ENCODE data around the gene ENAH.
"Not testable (repeated sequence)": the region's sequence is repeated elsewhere in the genome, so short reads cannot be mapped to it uniquely, and the experiment has no call there.

ENAH gene

DNA sequence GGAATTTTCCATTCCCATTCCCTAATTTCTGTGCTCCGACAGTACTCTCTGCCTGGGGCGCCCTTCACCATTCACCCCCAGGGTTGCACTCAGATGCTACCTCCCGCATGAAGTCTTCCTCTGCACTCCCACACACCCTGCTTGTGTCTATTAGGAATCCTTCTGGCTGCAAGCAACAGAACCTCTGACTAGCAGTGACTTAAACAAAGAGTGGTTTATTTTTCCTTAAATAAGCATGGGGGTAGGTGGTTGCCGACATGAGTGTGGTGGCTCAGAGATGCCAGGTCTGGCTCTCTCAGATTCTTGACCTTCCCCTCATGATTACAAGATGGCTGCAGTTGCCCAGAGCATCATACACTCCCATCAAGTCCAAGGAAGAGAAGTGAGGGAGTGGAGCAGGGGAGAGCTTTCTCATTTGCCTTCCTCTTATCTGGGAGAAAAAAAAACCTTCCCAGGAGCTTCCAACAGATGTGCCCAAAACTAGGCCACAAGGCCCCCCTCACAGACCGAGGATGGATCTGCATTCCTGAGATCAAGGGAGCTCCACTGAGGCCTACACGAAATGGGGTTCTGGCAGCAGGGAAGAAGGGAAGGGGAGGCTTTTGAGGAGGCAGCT is 175.5 kb downstream of the ENAH start:
- in situ Hi-C loops (cut with HindIII; ENCODE audit: low pct_unique_long_range_greater_than_20kb, low sequenced_read_pairs), result no loop called here

DNA sequence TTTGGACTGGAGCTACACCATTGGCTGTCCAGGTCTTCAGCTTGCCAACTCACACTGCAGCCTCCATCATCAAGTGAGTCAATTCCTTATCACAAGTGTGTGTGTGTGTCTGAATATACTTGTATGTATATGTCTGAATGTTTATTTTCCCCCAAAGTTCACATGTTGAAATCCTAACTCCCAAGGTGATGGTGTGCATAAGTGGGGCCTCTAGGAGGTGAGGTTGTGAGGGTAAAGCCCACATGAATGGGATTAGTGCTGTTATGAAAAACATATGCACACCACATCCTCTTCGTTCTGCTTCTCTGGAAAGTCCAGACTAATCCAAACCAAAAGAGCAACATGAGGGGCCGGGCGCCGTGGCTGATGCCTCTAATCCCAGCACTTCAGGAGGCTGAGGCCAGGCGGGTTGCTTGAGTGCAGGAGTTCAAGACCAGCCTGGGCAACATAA is 176.4 kb downstream of the ENAH start:
- no peak for TF ChIP-seq JUND (IDR thresholded peaks at IDR 0.05; ENCODE audit: low read depth)
- DNase-seq (ENCODE audit: low read depth in 1 of 2, low spot score in 1 of 2), result no peak
- in situ Hi-C loops (cut with HindIII; ENCODE audit: low pct_unique_long_range_greater_than_20kb, low sequenced_read_pairs), result no loop called here

More for the DNA sequence above, 175.5 kb downstream of the ENAH start:
- no peak for DNase-seq (ENCODE audit: low read depth in 1 of 2, low spot score in 1 of 2)
- TF ChIP-seq JUND (IDR thresholded peaks at IDR 0.05; ENCODE audit: low read depth), result no peak

DNA sequence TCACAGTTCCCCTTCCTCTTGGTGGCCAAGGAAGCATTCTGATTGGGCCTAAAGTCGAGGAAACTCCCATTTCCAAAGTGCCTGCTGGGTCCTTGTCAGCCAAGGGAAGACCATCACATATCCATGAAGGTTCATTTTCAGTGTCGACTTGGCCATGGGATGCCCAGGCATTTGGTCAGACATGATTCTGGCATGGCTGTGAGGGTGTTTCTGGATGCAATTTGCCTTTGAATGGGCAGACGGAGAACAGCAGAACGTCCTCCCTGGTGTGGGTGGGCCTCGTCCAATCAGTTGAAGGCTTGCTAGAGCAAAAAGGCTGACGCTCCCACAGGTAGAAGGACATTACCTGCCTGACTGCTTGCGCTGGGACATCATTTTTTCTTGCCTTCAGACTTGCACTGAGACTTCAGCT is 176.8 kb downstream of the ENAH start:
- no peak for DNase-seq (ENCODE audit: low read depth in 1 of 2, low spot score in 1 of 2)
- in situ Hi-C loops (cut with HindIII; ENCODE audit: low pct_unique_long_range_greater_than_20kb, low sequenced_read_pairs), result no loop called here
- TF ChIP-seq JUND (IDR thresholded peaks at IDR 0.05; ENCODE audit: low read depth), result no peak

DNA sequence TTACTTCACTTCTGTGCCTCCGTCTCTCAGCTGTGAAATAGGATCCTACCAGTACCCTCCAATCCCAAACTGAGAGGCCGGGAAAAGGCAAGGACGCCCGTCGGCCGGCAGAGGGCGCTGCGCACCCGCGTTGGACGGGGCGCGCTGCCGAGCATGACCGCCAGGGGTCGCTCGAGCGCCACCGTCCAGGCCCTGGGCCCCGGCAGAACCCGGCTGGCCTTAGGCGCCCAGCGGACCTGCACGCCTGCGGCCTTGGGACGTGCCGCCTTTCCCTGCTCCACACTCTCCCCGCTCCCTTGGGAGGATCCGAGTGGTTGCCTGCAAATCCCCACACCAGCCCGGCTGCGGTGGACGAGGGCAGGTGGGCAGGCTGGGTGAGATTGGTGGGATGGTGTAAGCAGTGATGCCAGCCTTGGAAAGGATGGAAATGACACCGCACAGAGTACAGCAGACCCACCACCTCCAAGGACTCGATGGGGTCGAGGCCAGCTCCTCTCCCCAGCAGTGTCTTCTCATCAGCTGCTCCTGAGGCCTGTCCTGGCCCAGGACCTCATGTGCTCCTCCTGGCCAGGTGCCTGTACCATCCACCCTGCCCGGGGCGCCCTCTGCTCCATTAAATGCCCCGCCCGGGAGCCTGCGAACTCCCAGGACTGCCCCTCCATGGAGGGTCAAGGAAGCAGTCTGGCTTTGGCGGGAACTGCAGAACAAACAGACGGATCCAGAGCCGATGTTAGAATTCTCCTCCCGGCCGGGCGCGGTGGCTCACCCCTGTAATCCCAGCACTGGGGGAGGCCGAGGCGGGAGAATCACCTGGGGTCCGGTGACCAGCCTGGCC is 177.7 kb downstream of the ENAH start:
- peak; percentile 78 to 87 for DNase-seq (ENCODE audit: low read depth in 1 of 2, low spot score in 1 of 2)
- TF ChIP-seq JUND (IDR thresholded peaks at IDR 0.05; ENCODE audit: low read depth), result no peak
- in situ Hi-C loops (cut with HindIII; ENCODE audit: low pct_unique_long_range_greater_than_20kb, low sequenced_read_pairs), result no loop called here

DNA sequence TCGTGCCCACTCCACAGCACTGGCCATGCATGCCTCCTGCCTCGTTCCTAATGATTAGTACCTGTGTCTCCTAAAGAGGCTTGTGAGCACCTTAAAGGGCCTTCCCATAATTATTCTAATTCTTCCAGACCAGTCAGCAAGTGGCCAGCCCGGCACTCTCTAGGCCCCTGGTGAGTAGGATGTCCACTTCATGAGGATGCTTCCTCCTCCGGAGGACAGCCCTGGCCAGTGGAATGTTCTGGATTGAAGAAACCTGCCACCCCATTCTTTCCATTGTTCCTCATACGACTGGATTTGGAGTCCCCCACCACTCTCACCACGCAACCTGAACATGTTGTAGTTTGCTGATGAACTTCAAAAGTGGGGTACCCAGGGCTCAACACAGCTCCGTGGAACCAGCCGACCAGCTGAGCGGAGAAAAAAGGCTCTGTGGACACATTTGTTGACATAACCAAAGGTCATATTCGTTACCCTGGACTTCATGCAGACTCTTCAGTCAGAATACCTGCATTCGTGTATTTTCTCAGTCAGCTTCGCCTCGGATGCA is 178.4 kb downstream of the ENAH start:
- no peak for DNase-seq (ENCODE audit: low read depth in 1 of 2, low spot score in 1 of 2)
- no peak for TF ChIP-seq JUND (IDR thresholded peaks at IDR 0.05; ENCODE audit: low read depth)
- in situ Hi-C loops (cut with HindIII; ENCODE audit: low pct_unique_long_range_greater_than_20kb, low sequenced_read_pairs), result no loop called here

DNA sequence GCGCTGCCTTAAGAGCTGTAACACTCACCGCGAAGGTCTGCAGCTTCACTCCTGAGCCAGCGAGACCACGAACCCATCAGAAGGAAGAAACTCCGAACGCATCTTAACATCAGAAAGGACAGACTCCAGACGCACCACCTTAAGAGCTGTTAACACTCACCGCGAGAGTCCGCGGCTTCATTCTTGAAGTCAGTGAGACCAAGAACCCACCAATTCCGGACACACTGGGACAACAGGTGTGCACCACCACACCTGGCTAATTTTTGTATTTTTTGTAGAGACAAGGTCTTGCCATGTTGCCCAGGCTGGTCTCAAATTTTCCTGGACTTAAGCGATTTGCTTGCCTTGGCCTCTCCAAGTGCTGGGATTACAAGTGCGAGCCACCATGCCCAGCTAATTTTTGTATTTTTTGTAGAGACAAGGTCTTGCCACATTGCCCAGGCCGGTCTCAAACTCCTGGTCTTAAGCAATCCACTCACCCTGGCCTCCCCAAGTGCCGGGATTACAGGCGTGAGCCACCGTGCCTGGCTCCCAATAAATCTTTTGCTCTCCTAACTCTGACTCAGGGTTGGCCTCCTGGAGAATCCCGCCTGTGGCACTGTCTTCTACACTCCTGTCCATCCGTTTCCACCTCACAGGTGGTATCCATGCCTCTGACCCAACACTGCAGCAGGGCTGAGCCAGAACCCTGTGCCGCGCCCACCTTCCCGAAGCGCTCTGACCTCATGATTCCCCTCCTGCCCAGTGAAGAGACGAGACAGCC is 179.1 kb downstream of the ENAH start:
- in situ Hi-C loops (cut with HindIII; ENCODE audit: low pct_unique_long_range_greater_than_20kb, low sequenced_read_pairs); DNase-seq (ENCODE audit: low read depth in 1 of 2, low spot score in 1 of 2): not testable (repeated sequence)

DNA sequence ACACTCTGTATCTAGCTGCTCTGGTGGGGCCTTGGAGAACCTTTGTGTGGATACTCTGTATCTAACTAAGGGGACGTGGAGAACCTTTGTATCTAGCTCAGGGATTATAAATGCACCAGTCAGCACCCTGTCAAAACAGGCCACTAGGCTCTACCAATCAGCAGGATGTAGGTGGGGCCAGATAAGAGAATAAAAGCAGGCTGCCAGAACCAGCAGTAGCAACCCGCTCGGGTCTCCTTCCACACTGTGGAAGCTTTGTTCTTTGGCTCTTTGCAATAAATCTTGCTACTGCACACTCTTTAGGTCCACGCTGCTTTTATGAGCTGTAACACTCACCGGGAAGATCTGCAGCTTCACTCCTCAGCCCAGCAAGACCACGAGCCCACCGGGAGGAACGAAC is 179.7 kb downstream of the ENAH start:
- DNase-seq (ENCODE audit: low read depth in 1 of 2, low spot score in 1 of 2); in situ Hi-C loops (cut with HindIII; ENCODE audit: low pct_unique_long_range_greater_than_20kb, low sequenced_read_pairs): not testable (repeated sequence)

DNA sequence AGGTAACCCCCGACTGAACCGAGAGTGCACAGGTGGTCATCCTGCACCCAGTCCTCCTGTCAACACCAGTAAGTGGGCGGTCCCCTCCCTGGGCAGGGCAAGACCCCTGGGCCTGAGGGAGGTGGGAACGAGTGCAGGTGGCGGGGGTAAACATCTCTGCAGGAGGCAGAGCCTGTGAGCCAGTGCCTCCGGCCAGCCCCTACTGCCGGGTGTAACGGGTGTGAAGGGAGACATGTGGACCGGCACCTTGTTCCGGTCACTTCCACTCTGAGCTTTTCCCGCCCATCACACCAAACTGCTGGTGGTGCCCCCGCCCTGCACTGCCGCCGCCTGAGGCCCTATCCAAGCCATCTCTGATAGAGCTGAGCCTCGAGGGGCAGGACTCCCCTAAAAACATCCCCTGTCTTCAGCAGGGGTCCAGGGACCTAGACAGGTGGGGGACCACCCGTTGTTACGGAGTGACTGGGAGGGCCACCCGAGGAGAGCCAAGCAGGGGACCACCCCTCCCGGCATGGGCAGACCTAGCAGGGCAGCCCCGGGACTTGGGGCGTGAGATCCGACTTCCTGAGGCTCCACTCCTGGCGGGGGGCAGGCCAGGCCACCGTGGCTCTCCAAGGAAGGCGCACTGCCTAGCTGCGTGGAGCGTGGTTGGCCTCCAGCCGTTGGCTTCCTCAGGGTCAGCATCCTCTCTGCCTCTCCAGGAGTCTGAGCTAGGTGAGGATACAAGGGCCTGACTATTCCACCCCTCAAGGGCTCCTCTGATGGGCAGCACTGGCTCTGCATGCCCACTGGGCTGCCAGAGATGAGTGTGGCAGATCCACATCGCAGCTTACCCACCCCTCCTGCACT is 181.2 kb downstream of the ENAH start:
- no peak for DNase-seq (ENCODE audit: low read depth in 1 of 2, low spot score in 1 of 2)
- in situ Hi-C loops (cut with HindIII; ENCODE audit: low pct_unique_long_range_greater_than_20kb, low sequenced_read_pairs), result no loop called here
- no peak for TF ChIP-seq JUND (IDR thresholded peaks at IDR 0.05; ENCODE audit: low read depth)

DNA sequence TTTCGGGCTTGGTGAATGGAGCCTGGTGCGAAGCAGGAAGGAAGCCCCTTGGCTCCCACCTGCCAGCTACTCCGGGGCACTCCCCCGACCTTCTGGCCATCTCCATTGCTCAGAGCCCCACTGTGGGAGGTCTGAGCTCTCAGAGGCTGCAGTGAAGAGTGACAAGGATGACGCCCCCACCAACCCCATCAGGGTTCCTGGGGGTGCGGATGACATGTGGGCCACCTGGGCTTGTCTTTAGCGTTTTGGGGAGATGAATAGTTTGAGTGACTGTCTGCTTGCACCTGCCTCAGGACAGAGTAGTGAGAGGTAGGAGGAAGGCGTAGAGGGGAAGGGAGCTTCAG is 181.8 kb downstream of the ENAH start:
- no peak for DNase-seq (ENCODE audit: low read depth in 1 of 2, low spot score in 1 of 2)
- in situ Hi-C loops (cut with HindIII; ENCODE audit: low pct_unique_long_range_greater_than_20kb, low sequenced_read_pairs), result no loop called here
- no peak for TF ChIP-seq JUND (IDR thresholded peaks at IDR 0.05; ENCODE audit: low read depth)

DNA sequence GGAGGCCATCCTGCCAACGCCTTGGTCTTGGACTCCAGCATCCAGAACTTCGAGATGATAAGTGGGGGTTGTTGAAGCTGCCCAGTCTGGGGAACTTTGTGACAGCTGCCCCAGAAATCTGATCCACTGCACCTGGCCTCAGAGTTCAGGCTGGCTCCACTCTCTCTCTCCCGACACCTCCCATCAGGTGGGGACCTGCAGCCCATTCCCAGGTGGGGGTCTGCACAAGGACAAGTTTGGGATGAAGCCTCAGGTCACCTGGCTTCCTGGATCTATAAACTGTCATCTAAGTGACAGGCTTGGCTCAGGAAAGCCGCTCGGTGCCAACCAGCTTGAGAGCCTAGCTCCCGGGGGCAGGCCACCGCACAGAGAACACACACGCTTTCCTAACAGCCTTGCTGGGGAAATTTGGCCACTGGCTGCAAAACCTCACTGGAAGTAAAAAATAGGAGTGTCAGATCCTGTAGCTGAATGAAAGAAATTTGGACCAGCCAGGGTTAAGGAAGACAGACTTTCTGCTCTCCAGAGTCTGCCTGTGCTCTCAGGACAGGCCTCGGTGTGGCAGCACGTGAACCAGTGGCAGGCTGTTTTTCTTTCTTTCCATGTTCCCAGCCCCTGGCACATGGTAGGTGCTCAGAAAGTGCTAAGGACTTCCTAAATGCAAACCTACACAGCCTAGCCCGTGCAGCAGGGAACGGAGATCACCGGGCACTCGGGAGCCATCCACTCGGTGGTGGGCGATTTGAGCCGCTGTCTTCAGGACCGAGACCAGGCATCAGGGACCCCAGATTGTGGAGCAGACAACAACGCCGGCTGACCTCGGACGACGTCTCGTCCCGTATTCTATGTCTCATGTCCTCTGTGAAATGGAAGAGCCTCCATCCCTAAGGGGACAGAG is 182.5 kb downstream of the ENAH start:
- in situ Hi-C loops (cut with HindIII; ENCODE audit: low pct_unique_long_range_greater_than_20kb, low sequenced_read_pairs), result no loop called here
- TF ChIP-seq JUND (IDR thresholded peaks at IDR 0.05; ENCODE audit: low read depth), result no peak
- DNase-seq (ENCODE audit: low read depth in 1 of 2, low spot score in 1 of 2), result peak in 1 of 2 experiments; percentile 51

DNA sequence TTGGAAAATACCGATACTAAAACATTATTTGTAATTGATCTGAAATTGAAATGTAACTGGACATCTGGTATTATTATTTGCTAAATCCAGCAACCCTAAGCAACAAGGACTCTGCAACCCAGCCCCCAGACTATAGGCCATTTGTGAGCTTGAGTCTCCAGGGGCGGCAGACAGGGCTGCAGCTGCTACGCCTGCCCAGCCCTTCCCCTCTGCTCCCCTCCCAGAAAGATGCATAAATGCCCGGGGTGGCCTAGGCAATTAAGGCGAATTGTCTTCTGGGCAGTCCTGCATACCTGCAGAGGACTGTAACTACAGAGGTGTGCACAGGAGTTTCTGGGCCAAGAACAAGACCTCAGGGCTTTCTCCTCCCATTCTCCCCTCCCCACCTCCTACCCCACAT is 183.9 kb downstream of the ENAH start:
- in situ Hi-C loops (cut with HindIII; ENCODE audit: low pct_unique_long_range_greater_than_20kb, low sequenced_read_pairs), result no loop called here
- no peak for DNase-seq (ENCODE audit: low read depth in 1 of 2, low spot score in 1 of 2)
- no peak for TF ChIP-seq JUND (IDR thresholded peaks at IDR 0.05; ENCODE audit: low read depth)
